Measurements from ENCODE around the gene WDPCP. TPM values are rescaled to one million over a fixed set of nuclear protein-coding genes. Genes with fewer than 3 reads are reported as not detected.

The WDPCP gene
- total and polyA plus RNA-seq, 2 of the 13 experiments (the other 11 are each of a cell fraction or from before 2014, with no cell fraction given), result 2.9 to 5.2 TPM

GRCh38 chr2:63194175-63194574 lies 394.1 kb downstream of the WDPCP start (continued):
- TF ChIP-seq PREB (CRISPR knock-in tag; IDR thresholded peaks at IDR 0.05), result no peak
- peak; percentile 82; the same call in 1 of the 2 replicates for TF ChIP-seq MED13 (CRISPR knock-in tag; IDR thresholded peaks at IDR 0.05)
- no peak for TF ChIP-seq ZNF747 (CRISPR knock-in tag; IDR thresholded peaks at IDR 0.05; ENCODE audit: borderline replicate concordance)
- TF ChIP-seq ZNF274 (CRISPR knock-in tag; IDR thresholded peaks at IDR 0.05), result no peak
- TF ChIP-seq ZNF343 (CRISPR knock-in tag; IDR thresholded peaks at IDR 0.05), result no peak
- no peak for TF ChIP-seq EED (CRISPR knock-in tag; IDR thresholded peaks at IDR 0.05)
- no peak for TF ChIP-seq ZNF550 (CRISPR knock-in tag; IDR thresholded peaks at IDR 0.05; ENCODE audit: borderline replicate concordance)
- no peak for TF ChIP-seq ZNF605 (CRISPR knock-in tag; IDR thresholded peaks at IDR 0.05)
- TF ChIP-seq ZBTB7A (CRISPR knock-in tag; IDR thresholded peaks at IDR 0.05), result no peak
- TF ChIP-seq ZNF556 (CRISPR knock-in tag; IDR thresholded peaks at IDR 0.05; ENCODE audit: borderline replicate concordance), result no peak
- no peak for TF ChIP-seq ZKSCAN1 (IDR thresholded peaks at IDR 0.05; ENCODE audit: low read length)
- no peak for TF ChIP-seq ZNF235 (CRISPR knock-in tag; IDR thresholded peaks at IDR 0.05; ENCODE audit: borderline replicate concordance)
- TF ChIP-seq DR1 (CRISPR knock-in tag; IDR thresholded peaks at IDR 0.05), result no peak
- no peak for TF ChIP-seq SMYD3 (CRISPR knock-in tag; IDR thresholded peaks at IDR 0.05)
- no peak for TF ChIP-seq CENPX (CRISPR knock-in tag; IDR thresholded peaks at IDR 0.05)
- TF ChIP-seq ZSCAN9 (CRISPR knock-in tag; IDR thresholded peaks at IDR 0.05; ENCODE audit: borderline replicate concordance), result no peak; the same call in 1 of the 2 replicates
- TF ChIP-seq MEF2D (CRISPR knock-in tag; IDR thresholded peaks at IDR 0.05), result peak; percentile 81
- TF ChIP-seq ZBTB49 (CRISPR knock-in tag; IDR thresholded peaks at IDR 0.05; ENCODE audit: borderline replicate concordance), result no peak
- peak; percentile 84 for TF ChIP-seq RERE (CRISPR knock-in tag; IDR thresholded peaks at IDR 0.05; ENCODE audit: low read depth)
- no peak for TF ChIP-seq ZNF12 (CRISPR knock-in tag; IDR thresholded peaks at IDR 0.05)
- TF ChIP-seq ZNF180 (CRISPR knock-in tag; IDR thresholded peaks at IDR 0.05; ENCODE audit: borderline replicate concordance, low read depth), result no peak
- TF ChIP-seq SCMH1 (CRISPR knock-in tag; IDR thresholded peaks at IDR 0.05; ENCODE audit: borderline replicate concordance), result no peak
- no peak for TF ChIP-seq CBX5 (CRISPR knock-in tag; IDR thresholded peaks at IDR 0.05; ENCODE audit: borderline replicate concordance)
- TF ChIP-seq ESRRA (CRISPR knock-in tag; IDR thresholded peaks at IDR 0.05; ENCODE audit: low read depth), result no peak

Measured in HepG2 (cell line).